Measurements from ENCODE around the gene AUNIP. TPM values are rescaled to one million over a fixed set of nuclear protein-coding genes. Genes with fewer than 3 reads are reported as not detected.

Gene AUNIP
- total RNA-seq, 2 experiments from 2014 or later, result 8.8 to 10.3 TPM

DNA sequence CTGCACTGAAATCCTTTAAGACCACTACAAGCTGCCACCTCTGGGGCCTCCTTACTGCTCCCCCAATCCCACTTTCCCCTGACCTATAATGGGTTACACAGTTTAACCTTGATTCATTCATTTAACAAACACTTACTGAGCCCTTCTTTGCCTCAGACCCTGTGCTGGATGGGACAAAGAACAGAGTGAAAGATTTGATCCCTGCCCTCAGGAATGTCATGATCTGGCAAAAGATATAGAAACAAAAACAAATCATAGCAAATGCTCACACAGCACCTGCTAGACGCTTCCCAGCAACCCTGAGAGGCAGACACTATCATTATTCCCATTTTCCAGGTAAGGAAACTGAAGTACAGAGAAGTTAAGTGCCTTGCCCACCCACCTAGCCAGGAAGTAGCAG lies 7.0 kb upstream of the AUNIP start:
- ChIA-PET CTCF (no interaction called here), POLR2A (no interaction called here)
- Mint-ChIP-seq H3K9me3 (no peaks in the 10 kb centered on the region), H3K36me3 (ENCODE audit: low read depth) (peaks cover 10% of the 10 kb centered on the region), H3K27me3 (no peaks in the 10 kb centered on the region), H3K4me3 (no peak overlapping the region), H3K27ac (no peak overlapping the region), H3K4me1 (ENCODE audit: low read depth) (peaks cover 3% of the 10 kb centered on the region)
- TF ChIP-seq, protein P1, sequence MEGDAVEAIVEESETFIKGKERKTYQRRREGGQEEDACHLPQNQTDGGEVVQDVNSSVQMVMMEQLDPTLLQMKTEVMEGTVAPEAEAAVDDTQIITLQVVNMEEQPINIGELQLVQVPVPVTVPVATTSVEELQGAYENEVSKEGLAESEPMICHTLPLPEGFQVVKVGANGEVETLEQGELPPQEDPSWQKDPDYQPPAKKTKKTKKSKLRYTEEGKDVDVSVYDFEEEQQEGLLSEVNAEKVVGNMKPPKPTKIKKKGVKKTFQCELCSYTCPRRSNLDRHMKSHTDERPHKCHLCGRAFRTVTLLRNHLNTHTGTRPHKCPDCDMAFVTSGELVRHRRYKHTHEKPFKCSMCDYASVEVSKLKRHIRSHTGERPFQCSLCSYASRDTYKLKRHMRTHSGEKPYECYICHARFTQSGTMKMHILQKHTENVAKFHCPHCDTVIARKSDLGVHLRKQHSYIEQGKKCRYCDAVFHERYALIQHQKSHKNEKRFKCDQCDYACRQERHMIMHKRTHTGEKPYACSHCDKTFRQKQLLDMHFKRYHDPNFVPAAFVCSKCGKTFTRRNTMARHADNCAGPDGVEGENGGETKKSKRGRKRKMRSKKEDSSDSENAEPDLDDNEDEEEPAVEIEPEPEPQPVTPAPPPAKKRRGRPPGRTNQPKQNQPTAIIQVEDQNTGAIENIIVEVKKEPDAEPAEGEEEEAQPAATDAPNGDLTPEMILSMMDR (IDR thresholded peaks at IDR 0.05), result no peak
- DNase-seq, result no peak
- intact Hi-C loops (cut with micrococcal nuclease), result no loop called here
- no peak for ATAC-seq

DNA sequence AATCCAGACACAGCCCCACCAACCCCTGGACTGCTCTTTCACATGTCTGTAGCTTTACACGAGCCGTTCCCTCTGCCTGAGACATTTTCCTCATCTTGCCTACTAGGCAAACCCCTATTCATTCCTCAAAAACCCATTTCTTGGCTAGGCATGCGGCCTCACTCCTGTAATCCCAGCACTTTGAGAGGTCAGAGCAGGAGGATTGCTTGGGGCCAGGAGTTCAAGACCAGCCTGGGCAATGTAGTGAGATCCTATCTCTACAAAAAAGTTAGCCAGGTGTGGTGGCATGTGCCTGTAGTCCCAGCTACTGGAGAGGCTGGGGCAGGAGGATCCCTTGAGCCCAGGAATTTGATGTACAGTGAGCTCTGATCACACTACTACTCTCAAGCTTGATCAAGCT lies 5.2 kb upstream of the AUNIP start:
- TF ChIP-seq, protein P1 (IDR thresholded peaks at IDR 0.05), result no peak
- Mint-ChIP-seq H3K9me3 (no peaks in the 10 kb centered on the region), H3K27me3 (no peaks in the 10 kb centered on the region), H3K4me3 (no peak overlapping the region), H3K27ac (no peak overlapping the region), H3K36me3 (ENCODE audit: low read depth) (peaks cover 10% of the 10 kb centered on the region), H3K4me1 (ENCODE audit: low read depth) (peaks cover 11% of the 10 kb centered on the region)
- intact Hi-C loops (cut with micrococcal nuclease), result no loop called here
- POLR2A ChIA-PET, result interaction anchor here (1.3 kb wide), 1 partner anchor 32 kb away, joined by 4 read pairs; no protein-coding TSS in a partner anchor
- CTCF ChIA-PET, result interaction anchor here (1.2 kb wide), 1 partner anchor 31 kb away, joined by 3 read pairs; no protein-coding TSS in a partner anchor
- no peak for DNase-seq
- no peak for ATAC-seq

DNA sequence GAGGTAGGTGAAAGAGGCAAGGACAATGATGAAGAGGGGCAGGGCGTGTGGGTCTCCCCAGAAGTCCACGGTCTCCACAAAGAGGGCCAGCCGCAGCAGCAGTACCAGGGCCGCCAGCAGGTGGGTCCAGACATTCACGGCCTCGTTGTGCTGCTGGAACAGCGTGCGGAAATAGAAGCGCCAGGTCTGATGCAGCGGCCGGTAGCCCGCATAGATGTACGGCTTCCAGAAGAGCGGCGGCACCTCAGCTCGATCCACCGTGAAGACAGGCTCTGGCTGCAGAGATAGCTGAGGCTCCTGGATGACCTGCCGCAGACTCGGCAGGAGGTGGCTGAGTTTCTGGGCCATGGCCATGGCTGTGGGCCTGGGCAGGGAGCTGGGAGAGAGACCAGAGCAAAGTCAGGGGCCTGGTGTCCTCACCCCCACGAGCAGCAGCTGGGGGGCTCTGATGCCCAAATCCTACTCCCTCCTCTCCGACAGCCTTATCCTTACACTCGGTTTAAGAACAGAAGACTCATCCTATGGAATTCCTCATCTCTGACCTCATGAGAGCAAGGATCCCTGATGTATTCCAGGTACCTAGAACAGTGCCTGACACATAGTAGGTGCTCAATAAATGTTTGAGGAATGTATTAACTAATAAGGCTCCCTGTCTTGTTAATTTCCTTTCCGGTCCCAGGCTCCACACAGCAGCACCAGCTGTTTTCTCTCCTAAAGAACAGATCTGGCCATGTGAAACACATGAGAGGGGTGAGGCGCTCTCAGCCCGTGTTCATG lies 4.4 kb upstream of the AUNIP start:
- CTCF ChIA-PET, result interaction anchor here (1.2 kb wide), 1 partner anchor 32 kb away, joined by 3 read pairs; no protein-coding TSS in a partner anchor

DNA sequence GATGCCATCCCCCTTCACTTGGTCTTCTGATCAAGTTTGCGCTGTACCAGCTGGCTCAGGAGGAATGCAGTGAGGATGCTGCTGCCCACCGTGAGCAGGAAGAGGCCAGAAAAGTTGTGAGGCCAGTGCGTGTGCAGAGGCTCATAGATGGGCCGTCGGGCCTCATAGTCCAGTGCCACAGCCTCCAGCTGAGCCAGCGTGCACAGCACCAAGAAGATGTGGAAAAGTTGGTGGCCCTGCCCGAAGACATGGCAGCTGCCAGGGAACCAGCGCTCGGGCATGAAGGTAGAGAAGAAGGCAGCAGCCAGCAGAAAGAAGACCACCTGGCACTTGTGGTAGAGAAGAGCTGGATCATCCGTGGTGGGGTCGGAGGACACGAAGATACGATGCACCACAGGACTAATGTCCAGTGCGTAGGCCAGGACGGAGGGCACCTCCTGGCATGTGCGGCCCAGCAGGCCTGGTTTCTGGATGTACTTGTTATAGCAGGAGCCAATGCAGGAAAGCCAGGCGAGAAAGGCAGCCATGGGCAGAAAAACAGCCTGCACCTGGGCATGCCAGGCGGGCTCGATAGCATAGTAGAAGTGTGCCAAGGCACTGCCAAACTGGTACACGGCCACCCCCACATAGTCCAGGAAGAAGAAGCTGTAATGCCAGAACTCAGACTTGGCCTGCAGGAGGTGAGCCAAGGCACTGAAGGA lies 3.7 kb upstream of the AUNIP start:
- no peaks in the 10 kb centered on the region for H3K27me3 Mint-ChIP-seq
- H3K9me3 Mint-ChIP-seq, result no peaks in the 10 kb centered on the region
- no peak overlapping the region for H3K4me3 Mint-ChIP-seq
- H3K4me1 Mint-ChIP-seq (ENCODE audit: low read depth), result peaks cover 19% of the 10 kb centered on the region
- peaks cover 12% of the 10 kb centered on the region for H3K36me3 Mint-ChIP-seq (ENCODE audit: low read depth)
- CTCF ChIA-PET, result interaction anchor here (1.2 kb wide), 1 partner anchor 33 kb away, joined by 3 read pairs; no protein-coding TSS in a partner anchor
- intact Hi-C loops (cut with micrococcal nuclease), result no loop called here
- TF ChIP-seq, protein P1 (IDR thresholded peaks at IDR 0.05), result no peak
- no peak overlapping the region for H3K27ac Mint-ChIP-seq
- POLR2A ChIA-PET, result interaction anchor here (1.0 kb wide), 1 partner anchor 12 kb away, joined by 3 read pairs; the partner anchor contains the start of gene PAQR7
- ATAC-seq (no peak), DNase-seq (no peak)

More for the DNA sequence above, 4.4 kb upstream of the AUNIP start:
- DNase-seq, result no peak
- Mint-ChIP-seq H3K27me3 (no peaks in the 10 kb centered on the region), H3K4me1 (ENCODE audit: low read depth) (peaks cover 15% of the 10 kb centered on the region), H3K4me3 (no peak overlapping the region), H3K27ac (no peak overlapping the region), H3K9me3 (no peaks in the 10 kb centered on the region), H3K36me3 (ENCODE audit: low read depth) (peaks cover 12% of the 10 kb centered on the region)
- no peak for ATAC-seq
- TF ChIP-seq, protein P1 (IDR thresholded peaks at IDR 0.05), result no peak
- intact Hi-C loops (cut with micrococcal nuclease), result no loop called here
- POLR2A ChIA-PET, result interaction anchor here (1.3 kb wide), 1 partner anchor 32 kb away, joined by 4 read pairs; no protein-coding TSS in a partner anchor
